Measurements from ENCODE around the gene REC114. TPM values are rescaled to one million over a fixed set of nuclear protein-coding genes. Genes with fewer than 3 reads are reported as not detected.

Gene REC114
- total RNA-seq, 1 experiment from 2014 or later = not detected

GRCh38 chr15:73578026-73578425, 135.1 kb downstream of the REC114 start:
- H3K36me3 ChIP-seq (ENCODE audit: control insufficient read depth in 1 of 2, insufficient read depth in 2 of 2, low read length in 2 of 2) = peaks cover 10 to 14% of the 10 kb centered on the region in 2 experiments; a peak in 2 of 4 replicates
- no TSS peak for BruUV-seq (replicated peaks)
- no peaks in the 10 kb centered on the region for H3K79me2 ChIP-seq (ENCODE audit: insufficient read depth, low read length)
- H3K4me3 ChIP-seq (replicated peaks in 1 of 2; ENCODE audit: low read depth in 1 of 2, low read length in 2 of 2) = no peak overlapping the region
- ChIA-PET RAD21 (ENCODE audit: low non-redundant PET in 1 of 2, low total read pairs in 2 of 2, uncharacterized antibody in 2 of 2, unreplicated experiment in 2 of 2) (no interaction called here), POLR2A (no interaction called here), CTCF (no interaction called here)
- no peak overlapping the region for H3K9ac ChIP-seq (ENCODE audit: low read length)
- H2AFZ ChIP-seq (ENCODE audit: low read depth, low read length, poor library complexity, severe bottlenecking) = no peak overlapping the region
- intact Hi-C loops (cut with micrococcal nuclease) = no loop called here
- ATAC-seq (no peak), DNase-seq (ENCODE audit: low read depth, low spot score) (no peak)
- H3K27me3 ChIP-seq (ENCODE audit: insufficient read depth, low read length) = no peaks in the 10 kb centered on the region
- no peaks in the 10 kb centered on the region for H3K4me1 ChIP-seq (ENCODE audit: control insufficient read depth in 1 of 2, insufficient read depth in 2 of 2, low read length in 2 of 2)
- H3K9me2 ChIP-seq (ENCODE audit: insufficient read depth) = no peaks in the 10 kb centered on the region
- H3K27ac ChIP-seq (ENCODE audit: low read depth, low read length) = no peak overlapping the region
- TF ChIP-seq ZNF274 (IDR thresholded peaks at IDR 0.05; ENCODE audit: low read depth, low read length) = no peak
- TF ChIP-seq ATF3 (IDR thresholded peaks at IDR 0.05) = no peak
- no peak for TF ChIP-seq EZH2 (IDR thresholded peaks at IDR 0.05)
- TF ChIP-seq CTCF (IDR thresholded peaks at IDR 0.05 in 2 of 3, conservative IDR thresholded peaks at IDR 0.05 in 1 of 3; ENCODE audit: borderline replicate concordance in 1 of 3, insufficient read depth in 1 of 3, low read depth in 2 of 3, low read length in 2 of 3) = no peak
- TF ChIP-seq SIN3A (IDR thresholded peaks at IDR 0.05; ENCODE audit: low read depth) = no peak
- no peak for TF ChIP-seq TCF7L2 (IDR thresholded peaks at IDR 0.05; ENCODE audit: borderline replicate concordance, extremely low read depth, insufficient read depth, insufficient read length)
- TF ChIP-seq POLR2A (IDR thresholded peaks at IDR 0.05; ENCODE audit: borderline replicate concordance, extremely low read depth, insufficient read depth, insufficient read length) = no peak
- no peak for TF ChIP-seq FOSL1 (IDR thresholded peaks at IDR 0.05; ENCODE audit: low read depth)
- TF ChIP-seq MAX (IDR thresholded peaks at IDR 0.05) = no peak
- TF ChIP-seq CEBPB (IDR thresholded peaks at IDR 0.05; ENCODE audit: low read depth) = no peak
- TF ChIP-seq, protein P1, sequence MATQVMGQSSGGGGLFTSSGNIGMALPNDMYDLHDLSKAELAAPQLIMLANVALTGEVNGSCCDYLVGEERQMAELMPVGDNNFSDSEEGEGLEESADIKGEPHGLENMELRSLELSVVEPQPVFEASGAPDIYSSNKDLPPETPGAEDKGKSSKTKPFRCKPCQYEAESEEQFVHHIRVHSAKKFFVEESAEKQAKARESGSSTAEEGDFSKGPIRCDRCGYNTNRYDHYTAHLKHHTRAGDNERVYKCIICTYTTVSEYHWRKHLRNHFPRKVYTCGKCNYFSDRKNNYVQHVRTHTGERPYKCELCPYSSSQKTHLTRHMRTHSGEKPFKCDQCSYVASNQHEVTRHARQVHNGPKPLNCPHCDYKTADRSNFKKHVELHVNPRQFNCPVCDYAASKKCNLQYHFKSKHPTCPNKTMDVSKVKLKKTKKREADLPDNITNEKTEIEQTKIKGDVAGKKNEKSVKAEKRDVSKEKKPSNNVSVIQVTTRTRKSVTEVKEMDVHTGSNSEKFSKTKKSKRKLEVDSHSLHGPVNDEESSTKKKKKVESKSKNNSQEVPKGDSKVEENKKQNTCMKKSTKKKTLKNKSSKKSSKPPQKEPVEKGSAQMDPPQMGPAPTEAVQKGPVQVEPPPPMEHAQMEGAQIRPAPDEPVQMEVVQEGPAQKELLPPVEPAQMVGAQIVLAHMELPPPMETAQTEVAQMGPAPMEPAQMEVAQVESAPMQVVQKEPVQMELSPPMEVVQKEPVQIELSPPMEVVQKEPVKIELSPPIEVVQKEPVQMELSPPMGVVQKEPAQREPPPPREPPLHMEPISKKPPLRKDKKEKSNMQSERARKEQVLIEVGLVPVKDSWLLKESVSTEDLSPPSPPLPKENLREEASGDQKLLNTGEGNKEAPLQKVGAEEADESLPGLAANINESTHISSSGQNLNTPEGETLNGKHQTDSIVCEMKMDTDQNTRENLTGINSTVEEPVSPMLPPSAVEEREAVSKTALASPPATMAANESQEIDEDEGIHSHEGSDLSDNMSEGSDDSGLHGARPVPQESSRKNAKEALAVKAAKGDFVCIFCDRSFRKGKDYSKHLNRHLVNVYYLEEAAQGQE (IDR thresholded peaks at IDR 0.05; ENCODE audit: low read depth) = no peak
- TF ChIP-seq ELF1 (IDR thresholded peaks at IDR 0.05; ENCODE audit: borderline replicate concordance, low read depth) = no peak
- no peak overlapping the region for H3K4me2 ChIP-seq (ENCODE audit: low read length)
- no peaks in the 10 kb centered on the region for H4K20me1 ChIP-seq (ENCODE audit: insufficient read depth)
- H3K9me3 ChIP-seq (ENCODE audit: control insufficient read depth in 1 of 2, insufficient read depth in 1 of 2, low read depth in 1 of 2, low read length in 2 of 2) = no peaks in the 10 kb centered on the region
